Mucosa of descending colon (tissue), 3 donors: ENCODE data around the gene TTC8. TPM values are rescaled to one million over a fixed set of nuclear protein-coding genes. Genes with fewer than 3 reads are reported as not detected.
"Not testable (repeated sequence)": the region's sequence is repeated elsewhere in the genome, so short reads cannot be mapped to it uniquely, and the experiment has no call there.

Experiments
- ATAC-seq: fragments of 200-7000 bp; cut with Tn5 transposase; one replicate; pipeline ENCODE4 v1.9.1; 2020; ENCODE audit warnings: mild to moderate bottlenecking, moderate library complexity
- DNase-seq, 3 donors: peaks; one replicate each; pipeline ENCODE4 v3.0.0-alpha.2; 2020
- H3K36me3 ChIP-seq: fragments of 200-600 bp; one replicate; pipeline ENCODE4 v1.8.0; 2021; ENCODE audit warnings: low read depth, mild to moderate bottlenecking
- H3K4me1 ChIP-seq: fragments of 200-600 bp; one replicate; pipeline ENCODE4 v1.8.0; 2021; ENCODE audit warnings: low read depth, mild to moderate bottlenecking
- H3K4me3 ChIP-seq: fragments of 200-600 bp; one replicate; pipeline ENCODE4 v1.8.0; 2021; ENCODE audit warnings: mild to moderate bottlenecking
- H3K9me3 ChIP-seq: fragments of 200-600 bp; one replicate; pipeline ENCODE4 v1.8.0; 2021; ENCODE audit warnings: mild to moderate bottlenecking
- CTCF ChIP-seq: fragments of 200-600 bp; IDR thresholded peaks from one replicate; pipeline ENCODE4 v1.8.0; 2022; ENCODE audit warnings: antibody characterized with exemption, mild to moderate bottlenecking
- intact Hi-C, 2 donors: fragments of 100-400 bp; cut with DNase I in 1 of 2; cut with micrococcal nuclease in 1 of 2; formaldehyde crosslinking; loops; one replicate each; pipeline versions ENCODE4 v1.11.0 to v1.11.1; 2022; cut with DNase I, micrococcal nuclease
- long read RNA-seq, 2 donors: library from polyadenylated mRNA; unstranded; transcript quantifications; one replicate each; pipeline ENCODE4 v2.0.0, GENCODE V29; 2019 to 2021
- total RNA-seq, 3 donors: library from RNA; stranded (reverse); fragmentation: NEBNext Ultra II Directional in 2 of 3; extraction: Animal tissue kit (Norgen Biotek cat#: 25700) in 2 of 3; gene quantifications; one replicate each; pipeline versions ENCODE4 v1.2.1 to v1.2.4, GENCODE V29; 2021 to 2023
- donor health status: DM: no; HTN: no; CAD: no; lungs with moderate emphysema.
- donor health status: DM: no; HTN: no; CAD: no.
- donor health status: DM: no; HTN: yes; CAD: no.

Gene TTC8
- 10 to 100 TPM; 12.5 to 20.2 (median 14.1) TPM for total RNA-seq
- long read RNA-seq, donor 1, full-length matches to known transcripts: 13 of 15 reads
- long read RNA-seq, donor 1, partial matches to known transcripts: 1 of 15 reads
- long read RNA-seq, donor 1, other reads (novel, unspliced or antisense): 1 of 15 reads
- long read RNA-seq, donor 2, full-length matches to known transcripts: 4 of 4 reads
- long read RNA-seq, donor 2, partial matches to known transcripts: 0 of 4 reads
- long read RNA-seq, donor 2, other reads (novel, unspliced or antisense): 0 of 4 reads

- Histone ChIP-seq H3K4me1 (peaks cover 4% of the 10 kb centered on the region), H3K4me3 (peak within 1 kb of the TSS; percentile 44), H3K36me3 (no peaks in the 10 kb centered on the region), H3K9me3 (no peaks in the 10 kb centered on the region)
- intact Hi-C loops: no loop called here
- ATAC-seq (peak; percentile 100), DNase-seq (peak; percentile 90 to 93 (median 92))
- TF ChIP-seq CTCF: no peak
Observed at GRCh38 chr14:88824314-88825077, at the start of gene TTC8. TTC8 (plus strand) TSS chr14:88824651; CDS start chr14:88824708, 57 bp downstream.

GRCh38 chr14:88775532-88775931 is 48.9 kb upstream of the TTC8 start:
- Histone ChIP-seq H3K9me3 (no peaks in the 10 kb centered on the region), H3K4me1 (no peaks in the 10 kb centered on the region), H3K4me3 (no peak overlapping the region), H3K36me3 (no peaks in the 10 kb centered on the region)
- intact Hi-C loops: no loop called here
- ATAC-seq (no peak), DNase-seq (no peak)
- no peak for TF ChIP-seq CTCF

GRCh38 chr14:88785911-88786310 is 38.5 kb upstream of the TTC8 start:
- Histone ChIP-seq H3K4me1 (no peaks in the 10 kb centered on the region), H3K36me3 (no peaks in the 10 kb centered on the region), H3K9me3 (peaks cover 12% of the 10 kb centered on the region), H3K4me3 (no peak overlapping the region)
- ATAC-seq: no peak
- no peak for TF ChIP-seq CTCF
- intact Hi-C loops: no loop called here
- no peak for DNase-seq

- Histone ChIP-seq H3K9me3 (peaks cover 12% of the 10 kb centered on the region), H3K4me1 (no peaks in the 10 kb centered on the region), H3K36me3 (no peaks in the 10 kb centered on the region), H3K4me3 (no peak overlapping the region)
- no peak for TF ChIP-seq CTCF
- intact Hi-C loops: no loop called here
- ATAC-seq: no peak
- DNase-seq: no peak
Observed at GRCh38 chr14:88786715-88787114, 37.7 kb upstream of the TTC8 start.

- ATAC-seq, intact Hi-C loops, H3K36me3 ChIP-seq, DNase-seq, H3K4me3 ChIP-seq, H3K4me1 ChIP-seq, H3K9me3 ChIP-seq: not testable (repeated sequence)
Observed at GRCh38 chr14:88789573-88789972, 34.9 kb upstream of the TTC8 start.

- H3K4me1 ChIP-seq: no peaks in the 10 kb centered on the region
- DNase-seq (no peak), ATAC-seq (no peak)
- no peak overlapping the region for H3K4me3 ChIP-seq
- H3K9me3 ChIP-seq: no peaks in the 10 kb centered on the region
- intact Hi-C loops: no loop called here
- H3K36me3 ChIP-seq: no peaks in the 10 kb centered on the region
- no peak for TF ChIP-seq CTCF
Observed at GRCh38 chr14:88790501-88791251, 33.8 kb upstream of the TTC8 start.
